ENCODE results near the gene BBOF1. TPM values are rescaled to one million over a fixed set of nuclear protein-coding genes. Genes with fewer than 3 reads are reported as not detected.

Gene BBOF1
- total RNA-seq, 1 donor from 2014 or later, result 0.91 TPM

DNA sequence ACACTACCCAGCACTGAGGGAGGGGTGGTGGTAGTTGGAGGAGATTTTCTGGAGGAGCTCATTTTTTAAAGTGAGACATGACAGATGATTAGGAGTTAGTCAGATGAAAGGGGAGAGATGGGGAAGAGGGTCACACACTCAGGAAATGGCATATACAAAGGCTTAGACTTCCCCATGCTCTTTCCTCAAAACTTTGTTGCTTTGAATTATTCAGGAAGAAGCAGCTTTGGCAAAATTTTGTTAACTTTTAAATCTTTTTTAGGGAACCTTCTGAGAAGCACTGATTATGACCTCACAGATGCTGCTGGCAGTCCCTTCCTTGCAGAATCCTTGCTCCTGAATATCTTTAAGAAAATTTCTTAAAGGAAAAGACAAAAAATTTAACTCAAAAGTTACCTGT lies 45.3 kb downstream of the BBOF1 start:
- DNase-seq, result no peak
- H3K36me3 Mint-ChIP-seq (ENCODE audit: unreplicated experiment), result no peaks in the 10 kb centered on the region
- H3K4me3 Mint-ChIP-seq (ENCODE audit: unreplicated experiment), result no peak overlapping the region
- H3K27ac Mint-ChIP-seq (ENCODE audit: unreplicated experiment), result no peak overlapping the region
- TF ChIP-seq, protein P1, sequence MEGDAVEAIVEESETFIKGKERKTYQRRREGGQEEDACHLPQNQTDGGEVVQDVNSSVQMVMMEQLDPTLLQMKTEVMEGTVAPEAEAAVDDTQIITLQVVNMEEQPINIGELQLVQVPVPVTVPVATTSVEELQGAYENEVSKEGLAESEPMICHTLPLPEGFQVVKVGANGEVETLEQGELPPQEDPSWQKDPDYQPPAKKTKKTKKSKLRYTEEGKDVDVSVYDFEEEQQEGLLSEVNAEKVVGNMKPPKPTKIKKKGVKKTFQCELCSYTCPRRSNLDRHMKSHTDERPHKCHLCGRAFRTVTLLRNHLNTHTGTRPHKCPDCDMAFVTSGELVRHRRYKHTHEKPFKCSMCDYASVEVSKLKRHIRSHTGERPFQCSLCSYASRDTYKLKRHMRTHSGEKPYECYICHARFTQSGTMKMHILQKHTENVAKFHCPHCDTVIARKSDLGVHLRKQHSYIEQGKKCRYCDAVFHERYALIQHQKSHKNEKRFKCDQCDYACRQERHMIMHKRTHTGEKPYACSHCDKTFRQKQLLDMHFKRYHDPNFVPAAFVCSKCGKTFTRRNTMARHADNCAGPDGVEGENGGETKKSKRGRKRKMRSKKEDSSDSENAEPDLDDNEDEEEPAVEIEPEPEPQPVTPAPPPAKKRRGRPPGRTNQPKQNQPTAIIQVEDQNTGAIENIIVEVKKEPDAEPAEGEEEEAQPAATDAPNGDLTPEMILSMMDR (IDR thresholded peaks at IDR 0.05; ENCODE audit: partially characterized antibody, unreplicated experiment), result no peak
- no peaks in the 10 kb centered on the region for H3K9me3 Mint-ChIP-seq (ENCODE audit: unreplicated experiment)
- no peaks in the 10 kb centered on the region for H3K4me1 Mint-ChIP-seq (ENCODE audit: low read depth, unreplicated experiment)
- no peaks in the 10 kb centered on the region for H3K27me3 Mint-ChIP-seq (ENCODE audit: unreplicated experiment)

GRCh38 chr14:74064883-74065282 lies 45.7 kb downstream of the BBOF1 start:
- no peaks in the 10 kb centered on the region for H3K9me3 Mint-ChIP-seq (ENCODE audit: unreplicated experiment)
- no peaks in the 10 kb centered on the region for H3K27me3 Mint-ChIP-seq (ENCODE audit: unreplicated experiment)
- TF ChIP-seq, protein P1 (IDR thresholded peaks at IDR 0.05; ENCODE audit: partially characterized antibody, unreplicated experiment), result no peak
- DNase-seq, result no peak
- H3K36me3 Mint-ChIP-seq (ENCODE audit: unreplicated experiment), result no peaks in the 10 kb centered on the region
- no peaks in the 10 kb centered on the region for H3K4me1 Mint-ChIP-seq (ENCODE audit: low read depth, unreplicated experiment)
- no peak overlapping the region for H3K27ac Mint-ChIP-seq (ENCODE audit: unreplicated experiment)
- H3K4me3 Mint-ChIP-seq (ENCODE audit: unreplicated experiment), result no peak overlapping the region

DNA sequence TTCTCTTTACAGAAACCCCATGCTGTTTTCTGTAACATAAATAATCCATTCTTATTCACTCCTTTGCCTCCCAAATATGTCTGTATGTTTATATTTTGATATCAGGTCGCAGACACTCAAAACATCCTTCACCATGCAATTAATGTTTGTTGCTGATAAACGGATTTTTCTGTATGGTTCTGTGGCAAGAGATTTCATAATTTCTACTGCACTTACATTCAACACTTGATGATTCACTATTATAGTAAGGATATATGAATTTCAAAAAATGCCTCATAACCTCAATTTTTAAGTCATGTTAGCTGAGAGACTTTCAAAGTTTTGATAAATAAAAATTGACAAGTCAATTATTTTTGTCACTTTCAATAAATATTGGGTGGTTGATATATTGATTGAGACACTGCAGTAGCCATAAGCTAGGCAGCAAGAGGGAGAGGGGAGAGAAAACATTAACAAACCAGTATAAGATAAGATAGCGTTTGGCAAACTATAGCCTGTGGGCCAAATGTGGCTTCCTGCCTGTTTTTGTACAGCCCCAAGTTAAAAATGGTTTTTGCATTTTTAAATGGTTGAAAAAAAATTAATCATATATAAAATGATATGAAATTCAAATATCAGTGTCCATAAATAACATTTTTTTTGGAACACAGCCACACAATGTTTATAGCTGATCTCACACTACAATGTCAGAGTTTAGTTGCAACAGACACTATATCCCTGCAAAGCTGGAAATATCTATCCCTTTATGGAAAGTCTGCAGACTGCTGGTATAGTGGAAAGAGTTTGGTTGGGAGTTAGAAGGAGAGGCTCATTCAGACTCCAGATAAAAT lies 46.8 kb downstream of the BBOF1 start:
- DNase-seq, result no peak
- Mint-ChIP-seq H3K36me3 (ENCODE audit: unreplicated experiment) (no peaks in the 10 kb centered on the region), H3K4me3 (ENCODE audit: unreplicated experiment) (no peak overlapping the region), H3K27me3 (ENCODE audit: unreplicated experiment) (no peaks in the 10 kb centered on the region), H3K9me3 (ENCODE audit: unreplicated experiment) (no peaks in the 10 kb centered on the region), H3K27ac (ENCODE audit: unreplicated experiment) (no peak overlapping the region), H3K4me1 (ENCODE audit: low read depth, unreplicated experiment) (no peaks in the 10 kb centered on the region)
- TF ChIP-seq, protein P1 (IDR thresholded peaks at IDR 0.05; ENCODE audit: partially characterized antibody, unreplicated experiment), result no peak

- DNase-seq, result no peak
- TF ChIP-seq, protein P1 (IDR thresholded peaks at IDR 0.05; ENCODE audit: partially characterized antibody, unreplicated experiment), result no peak
- Mint-ChIP-seq H3K27me3 (ENCODE audit: unreplicated experiment) (peaks cover 2% of the 10 kb centered on the region), H3K36me3 (ENCODE audit: unreplicated experiment) (no peaks in the 10 kb centered on the region), H3K4me3 (ENCODE audit: unreplicated experiment) (no peak overlapping the region), H3K9me3 (ENCODE audit: unreplicated experiment) (no peaks in the 10 kb centered on the region), H3K27ac (ENCODE audit: unreplicated experiment) (no peak overlapping the region), H3K4me1 (ENCODE audit: low read depth, unreplicated experiment) (no peaks in the 10 kb centered on the region)
Measured at GRCh38 chr14:74077401-74077800, 58.3 kb downstream of the BBOF1 start.

DNA sequence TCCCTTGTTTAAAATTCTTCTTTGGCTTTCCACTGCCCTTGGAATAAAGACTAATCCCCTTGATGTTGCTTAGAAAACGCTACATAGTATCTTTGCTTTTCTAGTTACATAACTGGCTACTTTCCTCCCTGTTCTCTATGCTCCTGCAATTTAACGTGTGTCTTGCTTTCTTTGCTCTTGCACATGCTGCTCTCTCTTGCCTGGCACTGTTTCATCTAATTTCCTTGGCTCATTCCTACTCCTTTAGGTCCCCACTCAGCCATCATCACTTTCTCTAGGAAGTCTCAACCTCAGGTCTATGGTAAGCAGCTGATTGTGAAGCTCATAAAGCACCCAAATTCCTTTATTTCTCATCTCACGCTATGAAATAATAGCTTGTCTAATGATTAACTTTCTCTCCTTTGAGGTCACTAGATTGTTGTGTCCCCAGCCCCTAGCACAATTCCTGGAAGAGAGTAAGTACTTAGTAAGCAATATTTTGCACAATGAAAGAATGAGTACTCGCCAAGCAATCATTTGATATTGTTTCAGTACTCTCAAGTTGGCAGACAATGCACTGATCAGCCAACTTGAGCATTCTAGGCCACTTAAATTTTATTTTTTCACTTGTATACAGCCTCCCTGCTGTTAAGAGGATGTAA lies 61.8 kb downstream of the BBOF1 start:
- Mint-ChIP-seq H3K27me3 (ENCODE audit: unreplicated experiment) (peaks cover 2% of the 10 kb centered on the region), H3K36me3 (ENCODE audit: unreplicated experiment) (no peaks in the 10 kb centered on the region), H3K4me3 (ENCODE audit: unreplicated experiment) (no peak overlapping the region), H3K27ac (ENCODE audit: unreplicated experiment) (no peak overlapping the region), H3K9me3 (ENCODE audit: unreplicated experiment) (peaks cover 4% of the 10 kb centered on the region), H3K4me1 (ENCODE audit: low read depth, unreplicated experiment) (peaks cover 3% of the 10 kb centered on the region)
- DNase-seq, result no peak
- TF ChIP-seq, protein P1 (IDR thresholded peaks at IDR 0.05; ENCODE audit: partially characterized antibody, unreplicated experiment), result no peak
